Heart left ventricle (tissue), 16 donors: ENCODE results near the gene KLF5. TPM values are rescaled to one million over a fixed set of nuclear protein-coding genes. Genes with fewer than 3 reads are reported as not detected.

ENCODE experiments used
- ATAC-seq, 4 donors: fragments of 200-7000 bp; cut with Tn5 transposase; one replicate each; pipeline ENCODE4 v1.9.1; 2020 to 2022; ENCODE audit warnings: moderate library complexity in 4 of 4, mild to moderate bottlenecking in 3 of 4, moderate number of reproducible peaks in 1 of 4
- DNase-seq, 5 donors: peaks; one replicate each; pipeline ENCODE4 v3.0.0-alpha.2; 2020
- H3K27ac ChIP-seq, 12 donors: fragments of 200-600 bp; sonication (generic) in 4 of 12; one replicate each; pipeline versions ENCODE4 v1.5.0 to v1.8.0; 2016 to 2022; ENCODE audit warnings: mild to moderate bottlenecking in 2 of 12
- H3K27me3 ChIP-seq, 9 donors: fragments of 200-600 bp; sonication (generic) in 2 of 9; one replicate each; pipeline versions ENCODE4 v1.5.1 to v1.8.0; 2016 to 2022; ENCODE audit warnings: mild to moderate bottlenecking in 3 of 9
- H3K36me3 ChIP-seq, 9 donors: fragments of 200-600 bp; sonication (generic) in 2 of 9; one replicate each; pipeline versions ENCODE4 v1.5.0 to v1.8.0; 2018 to 2022; ENCODE audit warnings: mild to moderate bottlenecking in 2 of 9
- H3K4me1 ChIP-seq, 12 donors: fragments of 200-600 bp; sonication (generic) in 4 of 12; one replicate each; pipeline versions ENCODE4 v1.5.0 to v1.8.0; 2016 to 2022; ENCODE audit warnings: mild to moderate bottlenecking in 3 of 12
- H3K4me3 ChIP-seq, 12 donors: fragments of 200-600 bp; sonication (generic) in 4 of 12; one replicate each; pipeline versions ENCODE4 v1.5.0 to v1.8.0; 2017 to 2022; ENCODE audit warnings: mild to moderate bottlenecking in 9 of 12, moderate library complexity in 4 of 12
- H3K9me3 ChIP-seq, 12 donors: fragments of 200-600 bp; sonication (generic) in 4 of 12; one replicate each; pipeline versions ENCODE4 v1.5.0 to v1.8.0; 2016 to 2022; ENCODE audit warnings: mild to moderate bottlenecking in 1 of 12
- POLR2A ChIP-seq, 2 donors: fragments of 450-650 bp; IDR thresholded peaks; one replicate each; pipeline ENCODE4 v1.6.1; 2017; ENCODE audit warnings: antibody characterized with exemption in 2 of 2, mild to moderate bottlenecking in 2 of 2, moderate library complexity in 2 of 2
- WGBS, 4 donors: extraction: QIAGEN DNeasy Blood & Tissue Kit in 2 of 4; methylation state at CpG; one replicate each; pipeline versions ENCODE4 v1.1.5 to v1.1.7; 2013 to 2018; 5-methylcytosine and 5-hydroxymethylcytosine counted together
- intact Hi-C, 10 donors: fragments of 100-400 bp; cut with DNase I; formaldehyde crosslinking; loops; one replicate each; pipeline versions ENCODE4 v1.11.1 to v1.14.2; 2022
- long read RNA-seq, 3 donors: library from polyadenylated mRNA; unstranded; transcript quantifications; one replicate each; pipeline ENCODE4 v2.0.0, GENCODE V29; 2020 to 2021
- polyA plus RNA-seq, 2 donors: library from polyadenylated mRNA; stranded (reverse); fragments of 200-250 nt; gene quantifications; one replicate each; pipeline ENCODE4 v1.2.3, GENCODE V29; 2013
- total RNA-seq, 9 donors: library from RNA; depleted of rRNA in 2 of 9; stranded (reverse); fragments of >200 nt in 2 of 9; fragmentation: NEBNext Ultra II Directional in 3 of 9; extraction: Animal tissue kit (Norgen Biotek cat#: 25700) in 3 of 9; gene quantifications; one replicate each; pipeline versions ENCODE4 v1.1.0 to v1.2.4, GENCODE V29; 2016 to 2023
- TF ChIP-seq, protein P1 (sequence below), 12 donors: fragments of 200-600 bp; sonication (generic) in 4 of 12; IDR thresholded peaks; one replicate each; pipeline versions ENCODE4 v1.5.0 to v1.8.0; 2018 to 2022; ENCODE audit warnings: antibody characterized with exemption in 12 of 12, mild to moderate bottlenecking in 5 of 12
- donor health status: ischemic (EF 13 %, LVEDD 7.1; RV severe dilation, severe dysfunction).
- donor health status: healthy with polysubstance abuse.
- donor health status: DM: no; HTN: yes; CAD: no.
- donor health status: DM: no; HTN: no; CAD: no.
- donor health status: ischemic (EF 25% LVEDD 6.9; RV normal size, moderate dysfunction).
- donor health status: ischemic (EF 25% LVEDD 5.7; RV mildly dilated, moderate dysfunction).
- donor health status: healthy.
- donor health status: DM: yes; HTN: yes; CAD: no.
- donor health status: ischemic (EF 35%, LVEDD 5.7; RV mildly dilated, moderate dysfunction).
- donor health status: nonischemic (EF 11% LVEDD 7.7; RV severe dilation, severe dysfunction).
- donor health status: DM: yes; HTN: yes; CAD: no.
- donor health status: PGD.
- donor health status: ischemic (EF 29% LVEDD 5.4; RV normal size, mild dysfunction).
- donor health status: nonischemic (EF 23%, LVEDD 6.1; RV moderate dilation, normal function).

Gene KLF5
- total RNA-seq (1 to 10 TPM in 8 of 9 donors, under 1 TPM in 1; 0.64 to 6.9 (median 3.8) TPM), polyA plus RNA-seq (1 to 10 TPM; 2.3 to 2.6 TPM)
- long read RNA-seq, donor 1, partial matches to known transcripts, result 0 of 1 reads
- long read RNA-seq, donor 1, other reads (novel, unspliced or antisense), result 0 of 1 reads
- long read RNA-seq, donor 2, result 0 reads
- long read RNA-seq, donor 3, partial matches to known transcripts, result 0 of 4 reads
- long read RNA-seq, donor 3, other reads (novel, unspliced or antisense), result 1 of 4 reads

DNA sequence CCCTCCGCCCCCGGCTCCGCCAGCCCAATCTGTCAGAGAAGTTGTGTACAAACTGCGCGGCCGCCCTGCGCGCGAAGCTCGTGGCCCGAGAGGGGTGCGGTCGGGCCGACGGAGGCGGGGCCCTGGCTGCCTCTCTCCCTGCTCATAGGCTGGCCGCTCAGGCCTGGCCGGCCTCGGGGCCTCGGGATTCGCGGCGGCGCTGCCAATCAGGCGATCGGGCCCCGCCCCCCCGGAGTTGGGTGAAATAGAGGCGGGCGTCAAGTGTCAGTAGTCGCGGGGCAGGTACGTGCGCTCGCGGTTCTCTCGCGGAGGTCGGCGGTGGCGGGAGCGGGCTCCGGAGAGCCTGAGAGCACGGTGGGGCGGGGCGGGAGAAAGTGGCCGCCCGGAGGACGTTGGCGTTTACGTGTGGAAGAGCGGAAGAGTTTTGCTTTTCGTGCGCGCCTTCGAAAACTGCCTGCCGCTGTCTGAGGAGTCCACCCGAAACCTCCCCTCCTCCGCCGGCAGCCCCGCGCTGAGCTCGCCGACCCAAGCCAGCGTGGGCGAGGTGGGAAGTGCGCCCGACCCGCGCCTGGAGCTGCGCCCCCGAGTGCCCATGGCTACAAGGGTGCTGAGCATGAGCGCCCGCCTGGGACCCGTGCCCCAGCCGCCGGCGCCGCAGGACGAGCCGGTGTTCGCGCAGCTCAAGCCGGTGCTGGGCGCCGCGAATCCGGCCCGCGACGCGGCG is at the start of gene KLF5:
Gene KLF5 (plus strand): TSS at position 270 of the 724 bp plus-strand sequence. CDS start 323 bp downstream, at position 593.
- TF ChIP-seq, protein P1, sequence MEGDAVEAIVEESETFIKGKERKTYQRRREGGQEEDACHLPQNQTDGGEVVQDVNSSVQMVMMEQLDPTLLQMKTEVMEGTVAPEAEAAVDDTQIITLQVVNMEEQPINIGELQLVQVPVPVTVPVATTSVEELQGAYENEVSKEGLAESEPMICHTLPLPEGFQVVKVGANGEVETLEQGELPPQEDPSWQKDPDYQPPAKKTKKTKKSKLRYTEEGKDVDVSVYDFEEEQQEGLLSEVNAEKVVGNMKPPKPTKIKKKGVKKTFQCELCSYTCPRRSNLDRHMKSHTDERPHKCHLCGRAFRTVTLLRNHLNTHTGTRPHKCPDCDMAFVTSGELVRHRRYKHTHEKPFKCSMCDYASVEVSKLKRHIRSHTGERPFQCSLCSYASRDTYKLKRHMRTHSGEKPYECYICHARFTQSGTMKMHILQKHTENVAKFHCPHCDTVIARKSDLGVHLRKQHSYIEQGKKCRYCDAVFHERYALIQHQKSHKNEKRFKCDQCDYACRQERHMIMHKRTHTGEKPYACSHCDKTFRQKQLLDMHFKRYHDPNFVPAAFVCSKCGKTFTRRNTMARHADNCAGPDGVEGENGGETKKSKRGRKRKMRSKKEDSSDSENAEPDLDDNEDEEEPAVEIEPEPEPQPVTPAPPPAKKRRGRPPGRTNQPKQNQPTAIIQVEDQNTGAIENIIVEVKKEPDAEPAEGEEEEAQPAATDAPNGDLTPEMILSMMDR (IDR thresholded peaks at IDR 0.05), result peak in 1 of 12 donors; percentile 6
- peak; percentile 27 to 98 for TF ChIP-seq POLR2A (IDR thresholded peaks at IDR 0.05)
- Histone ChIP-seq H3K27me3 (peaks cover 0 to 27% (median 12%) of the 10 kb centered on the region in 9 donors), H3K4me1 (peaks cover 0 to 22% (median 5%) of the 10 kb centered on the region in 12 donors), H3K36me3 (no peaks in the 10 kb centered on the region), H3K27ac (peak within 1 kb of the TSS in 11 of 12 donors; percentile 21 to 76 (median 58)), H3K9me3 (no peaks in the 10 kb centered on the region), H3K4me3 (peak within 1 kb of the TSS; percentile 32 to 89 (median 74))
- WGBS, 4 donors, result 0 to 1% (median 1%) methylated on average over 64 to 93 of the region's 93 CpGs
- intact Hi-C loops, result loop anchor here in 4 of 10 donors (2.0 to 10.0 kb wide), 3 partner anchors 646 to 650 kb away; no protein-coding TSS in a partner anchor
- ATAC-seq (peak; percentile 98 to 100 (median 99)), DNase-seq (peak; percentile 95 to 98 (median 96))

DNA sequence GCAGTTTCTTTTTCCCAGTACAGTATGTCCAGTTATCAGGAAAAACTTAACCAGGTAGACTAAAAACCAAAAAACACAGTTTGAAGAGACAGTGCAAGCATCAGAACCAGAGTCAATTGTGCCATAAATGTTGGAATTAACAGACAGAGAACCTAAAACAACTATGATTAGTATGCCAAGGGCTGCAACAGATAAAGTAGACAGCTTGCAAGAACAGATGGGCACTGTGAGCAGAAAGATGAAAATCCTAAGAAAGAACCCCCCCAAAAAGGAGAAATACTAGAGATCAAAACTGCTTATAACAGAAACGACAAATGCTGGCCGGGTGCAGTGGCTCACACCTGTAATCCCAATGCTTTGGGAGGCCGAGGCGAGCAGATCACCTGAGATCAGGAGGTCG is 47.1 kb upstream of the KLF5 start:
- H3K9me3 ChIP-seq, result no peaks in the 10 kb centered on the region
- ATAC-seq (no peak), DNase-seq (no peak)
- no peak for TF ChIP-seq POLR2A (IDR thresholded peaks at IDR 0.05)
- TF ChIP-seq, protein P1 (IDR thresholded peaks at IDR 0.05), result no peak
- H3K27me3 ChIP-seq, result no peaks in the 10 kb centered on the region
- no peak overlapping the region for H3K27ac ChIP-seq
- H3K36me3 ChIP-seq, result peaks cover 0 to 40% (median 8%) of the 10 kb centered on the region in 9 donors
- WGBS, 4 donors, result 85 to 98% (median 93%) methylated on average over 5 of the region's 5 CpGs
- intact Hi-C loops, result no loop called here
- no peaks in the 10 kb centered on the region for H3K4me1 ChIP-seq
- no peak overlapping the region for H3K4me3 ChIP-seq

DNA sequence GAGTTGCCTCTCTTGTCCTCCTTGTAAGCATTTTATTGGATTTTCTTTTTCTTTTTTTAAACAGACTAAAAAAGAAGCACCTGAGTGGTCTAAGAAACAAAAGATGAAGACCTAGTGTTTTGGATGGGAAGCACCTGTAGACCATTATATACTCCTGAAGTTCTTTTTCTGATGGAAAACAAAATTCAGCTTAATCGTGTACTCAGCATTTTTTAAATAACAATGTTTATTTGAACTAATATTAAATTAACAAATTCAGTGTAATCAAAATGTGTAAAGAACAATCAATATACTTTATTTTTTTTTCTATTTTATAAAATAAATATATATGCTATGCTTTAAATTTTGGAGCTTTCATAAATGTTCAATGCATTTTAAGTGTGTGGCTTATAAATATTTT is 43.0 kb upstream of the KLF5 start:
- ATAC-seq, result no peak
- Histone ChIP-seq H3K9me3 (no peaks in the 10 kb centered on the region), H3K4me1 (no peaks in the 10 kb centered on the region), H3K27ac (no peak overlapping the region), H3K4me3 (no peak overlapping the region), H3K27me3 (no peaks in the 10 kb centered on the region), H3K36me3 (peaks cover 0 to 39% (median 4%) of the 10 kb centered on the region in 9 donors)
- no peak for DNase-seq
- TF ChIP-seq POLR2A (IDR thresholded peaks at IDR 0.05), result no peak
- TF ChIP-seq, protein P1 (IDR thresholded peaks at IDR 0.05), result no peak
- intact Hi-C loops, result no loop called here
- 94 to 98% (median 95%) methylated on average over 1 of the region's 1 CpG for WGBS, 4 donors

DNA sequence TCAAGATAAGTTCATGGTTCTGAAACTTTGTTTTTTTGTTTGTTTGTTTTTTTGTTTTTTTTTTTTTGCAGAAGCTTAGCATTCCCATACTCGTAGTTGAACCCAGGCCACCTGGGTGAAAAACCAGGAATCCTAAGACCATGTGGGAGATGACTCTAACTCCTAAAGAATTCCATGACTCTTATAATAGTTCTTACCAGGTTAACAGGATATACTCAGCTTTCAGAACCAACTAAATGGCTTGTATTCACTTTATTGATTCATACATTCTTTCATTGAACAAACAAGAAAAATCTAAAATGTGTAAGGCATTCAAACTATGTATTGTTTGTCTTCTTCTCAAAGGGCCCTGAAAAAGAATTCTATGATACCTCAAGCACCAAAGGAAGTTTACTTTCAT is 40.5 kb upstream of the KLF5 start:
- Histone ChIP-seq H3K9me3 (no peaks in the 10 kb centered on the region), H3K27me3 (no peaks in the 10 kb centered on the region), H3K27ac (no peak overlapping the region), H3K4me1 (no peaks in the 10 kb centered on the region), H3K4me3 (no peak overlapping the region), H3K36me3 (peaks cover 0 to 36% (median 4%) of the 10 kb centered on the region in 9 donors)
- ATAC-seq, result no peak
- intact Hi-C loops, result no loop called here
- TF ChIP-seq POLR2A (IDR thresholded peaks at IDR 0.05), result no peak
- TF ChIP-seq, protein P1 (IDR thresholded peaks at IDR 0.05), result no peak
- WGBS, 4 donors, result 88 to 96% (median 91%) methylated on average over 1 of the region's 1 CpG
- no peak for DNase-seq
